Fibroblast of pulmonary artery (primary cell): ENCODE results near the gene CNP.
"Not testable (repeated sequence)": the region's sequence is repeated elsewhere in the genome, so short reads cannot be mapped to it uniquely, and the experiment has no call there.

Experiments
- DNase-seq: peaks from one replicate; pipeline ENCODE4 v3.0.0-alpha.2; 2010; ENCODE audit warnings: low read depth
- H3K4me3 ChIP-seq: replicated peaks from 2 replicates; pipeline ENCODE4 v1.5.1; 2011; ENCODE audit warnings: low read depth, mild to moderate bottlenecking, control low read depth, low read length, moderate library complexity
- CTCF ChIP-seq: IDR thresholded peaks from 2 replicates; pipeline ENCODE4 v1.5.1; 2011; ENCODE audit warnings: mild to moderate bottlenecking, control low read depth, low read length, inconsistent platforms; ENCODE audit errors: missing control alignments

Gene CNP

DNA sequence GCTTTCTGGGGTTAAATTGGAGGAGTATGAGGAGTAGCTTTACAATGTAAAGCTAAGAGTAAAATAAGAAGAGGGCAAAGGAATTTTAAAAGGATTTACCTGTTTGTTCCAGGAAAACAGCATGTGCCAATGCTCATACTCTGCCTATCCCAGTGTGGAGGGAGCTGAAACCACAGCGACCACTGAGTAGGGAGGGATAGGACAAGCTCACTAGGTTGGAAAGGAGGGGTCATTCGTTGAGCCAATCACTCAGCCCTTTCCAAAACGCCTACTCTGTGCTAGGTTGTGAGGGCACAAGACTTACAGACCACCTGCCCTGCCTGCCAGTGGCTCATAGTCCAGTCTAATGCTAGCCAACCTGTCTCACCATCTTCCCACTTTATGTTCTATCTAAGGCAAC lies 51.7 kb downstream of the CNP start:
- no peak for TF ChIP-seq CTCF
- H3K4me3 ChIP-seq = peak overlapping the region; percentile 100
- DNase-seq = no peak

DNA sequence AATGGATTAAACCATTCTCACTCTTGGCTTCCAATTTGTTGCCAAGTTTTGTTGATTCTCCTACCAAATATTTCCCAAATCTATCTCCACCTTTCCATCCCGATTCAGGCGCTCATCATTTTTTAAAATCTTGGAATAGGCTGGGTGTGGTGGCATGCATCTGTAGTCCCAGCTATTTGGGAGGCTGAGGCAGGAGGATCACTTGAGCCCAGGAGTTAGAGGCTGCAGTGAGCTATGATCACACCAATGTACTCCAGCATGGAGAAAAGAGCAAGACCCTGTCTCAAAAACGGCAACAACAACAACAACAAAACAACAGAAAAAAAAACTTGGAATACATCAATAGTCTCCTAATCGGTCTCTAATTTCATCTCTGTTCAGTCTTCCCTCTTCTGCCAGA lies 52.4 kb downstream of the CNP start:
- DNase-seq = no peak
- no peak for TF ChIP-seq CTCF
- no peak overlapping the region for H3K4me3 ChIP-seq

- peak; percentile 90 for DNase-seq
Observed at GRCh38 chr17:42019509-42020404, 53.2 kb downstream of the CNP start, which contains the start of gene NKIRAS2. Gene NKIRAS2, plus strand, starts transcription at chr17:42020090. Its CDS starts 1,488 bp downstream, at chr17:42021578.

DNA sequence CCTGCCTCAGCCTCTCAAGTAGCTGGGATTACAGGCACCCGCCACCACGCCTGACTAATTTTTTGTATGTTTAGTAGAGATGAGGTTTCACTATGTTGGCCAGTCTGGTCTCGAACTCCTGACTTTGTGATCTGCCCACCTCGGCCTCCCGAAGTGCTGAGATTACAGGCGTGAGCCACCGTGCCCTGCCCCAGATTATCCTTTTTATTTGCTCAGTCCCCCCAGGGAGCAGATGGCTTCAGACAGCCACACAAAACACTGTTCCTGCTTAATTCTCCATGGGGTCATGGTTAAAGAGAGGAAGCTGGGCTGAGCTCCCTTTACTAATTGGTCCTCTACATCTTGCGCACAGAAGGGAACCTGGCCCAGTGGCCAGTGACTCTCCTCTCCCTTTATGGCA lies 54.2 kb downstream of the CNP start:
- H3K4me3 ChIP-seq = peak overlapping the region; percentile 95

More at GRCh38 chr17:42019509-42020404, 53.2 kb downstream of the CNP start, which contains the start of gene NKIRAS2:
- peak; percentile 75 for TF ChIP-seq CTCF
- H3K4me3 ChIP-seq = peak within 1 kb of the TSS; percentile 95

DNA sequence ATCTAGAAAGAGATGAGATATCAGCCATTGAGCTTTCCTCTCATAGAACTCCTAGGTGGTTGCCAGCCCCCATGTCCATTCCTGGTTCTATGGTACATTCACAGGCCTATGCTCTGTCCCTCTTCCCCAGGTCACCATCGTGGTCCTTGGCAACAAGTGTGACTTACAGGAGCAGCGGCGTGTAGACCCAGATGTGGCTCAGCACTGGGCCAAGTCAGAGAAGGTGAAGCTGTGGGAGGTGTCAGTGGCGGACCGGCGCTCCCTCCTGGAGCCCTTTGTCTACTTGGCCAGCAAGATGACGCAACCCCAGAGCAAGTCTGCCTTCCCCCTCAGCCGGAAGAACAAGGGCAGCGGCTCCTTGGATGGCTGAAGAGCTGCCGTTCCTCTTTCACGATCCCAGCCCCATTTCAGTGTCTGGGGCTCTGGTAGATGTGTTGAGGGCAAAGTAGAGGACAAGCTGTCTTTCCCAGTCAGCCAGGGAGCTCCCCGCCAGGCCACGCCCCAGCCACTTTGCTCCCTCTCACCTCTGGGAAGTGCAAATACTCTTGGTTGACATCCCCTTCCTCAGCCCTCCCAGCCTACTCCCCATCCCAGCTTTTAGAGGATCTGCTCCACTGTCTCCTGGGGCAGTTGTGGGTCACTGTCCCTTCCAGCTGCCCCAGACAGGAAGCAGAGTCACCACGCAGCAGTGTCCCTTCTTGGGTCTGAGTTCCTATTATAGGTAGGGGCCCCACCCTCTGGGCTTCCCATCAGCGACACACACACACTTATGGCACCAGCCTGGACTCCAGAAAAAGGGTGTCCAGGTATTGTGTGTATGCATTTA lies 57.1 kb downstream of the CNP start:
- peak; percentile 20 for DNase-seq
- no peak for TF ChIP-seq CTCF
- no peak overlapping the region for H3K4me3 ChIP-seq

More for the DNA sequence above, 54.2 kb downstream of the CNP start:
- DNase-seq = not testable (repeated sequence)

DNA sequence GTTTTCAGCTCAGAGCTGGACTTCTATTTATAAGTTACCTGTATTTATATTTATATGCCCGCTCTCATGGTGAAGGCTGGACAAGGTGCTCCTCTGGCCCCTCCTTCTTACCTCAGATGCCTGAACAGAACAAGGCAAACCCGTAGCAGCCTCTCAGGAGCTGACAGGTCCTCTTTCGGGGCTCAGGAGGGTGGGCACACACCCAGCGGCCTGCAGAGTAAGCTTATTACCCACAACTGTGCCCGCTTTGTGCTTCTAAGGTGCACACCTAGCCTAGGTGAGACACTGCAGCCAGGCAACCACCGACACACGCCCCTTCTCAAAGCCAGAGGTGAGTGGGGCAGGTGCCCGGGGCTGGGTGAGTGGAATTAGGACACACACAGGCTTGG lies 58.6 kb downstream of the CNP start:
- H3K4me3 ChIP-seq = no peak overlapping the region
- DNase-seq = no peak

More for the DNA sequence above, 58.6 kb downstream of the CNP start:
- TF ChIP-seq CTCF = no peak
